ENCODE measurements around the gene SNRPD1. TPM values are rescaled to one million over a fixed set of nuclear protein-coding genes. Genes with fewer than 3 reads are reported as not detected.
A peak's percentile ranks its signal among the peaks of the same experiment; 100 is the strongest.
"Not testable (repeated sequence)": the region's sequence is repeated elsewhere in the genome, so short reads cannot be mapped to it uniquely, and the experiment has no call there.

Gene SNRPD1
- total and polyA plus RNA-seq, 7 donors: 17.7 to 46.8 (median 33.3) TPM

GRCh38 chr18:21600526-21601410, 11.3 kb upstream of the SNRPD1 start, which contains the start of gene ESCO1:
Gene ESCO1, minus strand, starts transcription at chr18:21600704. Its CDS starts 25,861 bp downstream, at chr18:21574843.
- 8% methylated on average over 69 to 74 of the region's 74 CpGs for WGBS, 3 donors
- peak within 1 kb of the TSS; percentile 90 for H3K4me3 ChIP-seq
- ATAC-seq (peak; percentile 90 to 94 (median 92)), DNase-seq (peak; percentile 96 to 98)
- peak within 1 kb of the TSS; percentile 99 for H3K27ac ChIP-seq
- H3K9me3 ChIP-seq: no peaks in the 10 kb centered on the region
- no peaks in the 10 kb centered on the region for H3K36me3 ChIP-seq (ENCODE audit: insufficient read depth in 1 of 2, low read depth in 1 of 2)
- H3K4me1 ChIP-seq: peaks cover 7% of the 10 kb centered on the region
- peak; percentile 95 for TF ChIP-seq CTCF (IDR thresholded peaks at IDR 0.05)
- intact Hi-C loops (cut with DNase I): loop anchor here in 1 of 2 donors (10.0 kb wide), 1 partner anchor 254 kb away; no protein-coding TSS in a partner anchor
- no peaks in the 10 kb centered on the region for H3K27me3 ChIP-seq (ENCODE audit: insufficient read depth in 3 of 3, low read length in 2 of 3)

- WGBS, 3 donors: 85 to 90% (median 88%) methylated on average over 5 of the region's 5 CpGs
- ATAC-seq (no peak), DNase-seq (no peak)
- Histone ChIP-seq H3K36me3 (ENCODE audit: insufficient read depth in 1 of 2, low read depth in 1 of 2) (no peaks in the 10 kb centered on the region), H3K4me3 (no peak overlapping the region), H3K4me1 (peaks cover 7% of the 10 kb centered on the region), H3K27me3 (ENCODE audit: insufficient read depth in 3 of 3, low read length in 2 of 3) (no peaks in the 10 kb centered on the region), H3K9me3 (no peaks in the 10 kb centered on the region), H3K27ac (peak overlapping the region; percentile 19)
- TF ChIP-seq CTCF (IDR thresholded peaks at IDR 0.05): no peak
- intact Hi-C loops (cut with DNase I): loop anchor here in 1 of 2 donors (10.0 kb wide), 1 partner anchor 253 kb away; no protein-coding TSS in a partner anchor
Measured at GRCh38 chr18:21602299-21602587, 9.9 kb upstream of the SNRPD1 start.

- no peak for TF ChIP-seq CTCF (IDR thresholded peaks at IDR 0.05)
- no peaks in the 10 kb centered on the region for H3K27me3 ChIP-seq (ENCODE audit: insufficient read depth in 3 of 3, low read length in 2 of 3)
- DNase-seq (no peak), ATAC-seq (no peak)
- H3K36me3 ChIP-seq (ENCODE audit: insufficient read depth in 1 of 2, low read depth in 1 of 2): no peaks in the 10 kb centered on the region
- H3K9me3 ChIP-seq: no peaks in the 10 kb centered on the region
- whole genome bisulfite sequencing, 3 donors: 31 to 54% (median 37%) methylated on average over 2 of the region's 2 CpGs
- H3K4me3 ChIP-seq: no peak overlapping the region
- no peak overlapping the region for H3K27ac ChIP-seq
- H3K4me1 ChIP-seq: no peaks in the 10 kb centered on the region
- intact Hi-C loops (cut with DNase I): loop anchor here in 1 of 2 donors (10.0 kb wide), 1 partner anchor 250 kb away; no protein-coding TSS in a partner anchor
Measured at GRCh38 chr18:21604671-21605070, 7.4 kb upstream of the SNRPD1 start.

GRCh38 chr18:21605213-21605612, 6.9 kb upstream of the SNRPD1 start:
- no peak for TF ChIP-seq CTCF (IDR thresholded peaks at IDR 0.05)
- intact Hi-C loops (cut with DNase I): loop anchor here in 1 of 2 donors (10.0 kb wide), 1 partner anchor 250 kb away; no protein-coding TSS in a partner anchor
- ATAC-seq: no peak
- Histone ChIP-seq H3K9me3 (no peaks in the 10 kb centered on the region), H3K4me1 (no peaks in the 10 kb centered on the region), H3K27me3 (ENCODE audit: insufficient read depth in 3 of 3, low read length in 2 of 3) (no peaks in the 10 kb centered on the region), H3K36me3 (ENCODE audit: insufficient read depth in 1 of 2, low read depth in 1 of 2) (no peaks in the 10 kb centered on the region), H3K27ac (no peak overlapping the region), H3K4me3 (no peak overlapping the region)
- no peak for DNase-seq

- Histone ChIP-seq H3K4me3 (peak overlapping the region; percentile 80), H3K36me3 (ENCODE audit: insufficient read depth in 1 of 2, low read depth in 1 of 2) (peaks cover 0 to 17% of the 10 kb centered on the region in 2 donors), H3K27ac (peak overlapping the region; percentile 86), H3K4me1 (peaks cover 17% of the 10 kb centered on the region)
- H3K9me3 ChIP-seq; H3K27me3 ChIP-seq (ENCODE audit: insufficient read depth in 3 of 3, low read length in 2 of 3); intact Hi-C loops (cut with DNase I); DNase-seq: not testable (repeated sequence)
- 57 to 61% (median 59%) methylated on average over 30 of the region's 30 CpGs for WGBS, 3 donors
- ATAC-seq: peak in 3 of 4 donors; percentile 1 to 6 (median 4)
Measured at GRCh38 chr18:21611401-21612124, 551 bp upstream of the SNRPD1 start.

GRCh38 chr18:21621640-21622039, 9.5 kb downstream of the SNRPD1 start:
- ATAC-seq (peak; percentile 79 to 96 (median 91)), DNase-seq (peak; percentile 32 to 76)
- H3K4me3 ChIP-seq: peak overlapping the region; percentile 16
- H3K27me3 ChIP-seq (ENCODE audit: insufficient read depth in 3 of 3, low read length in 2 of 3); H3K4me1 ChIP-seq; intact Hi-C loops (cut with DNase I); H3K9me3 ChIP-seq: not testable (repeated sequence)
- H3K27ac ChIP-seq: peak overlapping the region; percentile 51
- 32 to 42% (median 39%) methylated on average over 9 of the region's 9 CpGs for WGBS, 3 donors
- peaks cover 6 to 54% of the 10 kb centered on the region in 2 donors for H3K36me3 ChIP-seq (ENCODE audit: insufficient read depth in 1 of 2, low read depth in 1 of 2)

Data from psoas muscle (tissue), 8 donors.